HG02870 (cell line): Measurements from ENCODE around the gene CDK14.
A peak's percentile ranks its signal among the peaks of the same experiment; 100 is the strongest.

ENCODE experiments used
- ATAC-seq: cut with Tn5 transposase; IDR thresholded peaks from one replicate; pipeline ENCODE4 v1.9.1; 2021; ENCODE audit warnings: mild to moderate bottlenecking, moderate library complexity; ENCODE audit not compliant: unreplicated experiment

The CDK14 gene

DNA sequence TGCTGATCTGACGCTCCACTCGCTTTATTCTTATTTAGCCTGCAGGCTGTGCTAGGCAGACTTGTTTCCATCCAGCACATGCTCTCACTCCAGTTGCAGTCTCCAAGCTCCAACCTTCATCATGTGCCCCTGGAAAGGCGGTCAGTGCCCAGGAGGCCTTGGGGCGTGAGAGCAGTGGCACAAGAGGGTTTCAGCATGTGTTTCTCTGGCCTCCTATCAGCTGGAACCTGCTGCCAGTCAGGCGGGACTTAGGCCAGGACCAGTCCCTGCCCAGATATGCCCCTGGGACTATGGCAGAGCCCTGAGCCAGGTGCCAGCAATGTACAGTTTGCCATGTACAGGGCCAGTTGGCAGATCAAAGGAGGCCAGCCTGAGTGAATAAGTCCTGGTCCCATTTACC is 337.9 kb downstream of the CDK14 start:
- ATAC-seq: no peak

- ATAC-seq: no peak
These were observed 342.2 kb downstream of the CDK14 start for GRCh38 chr7:90938371-90938770.

- no peak for ATAC-seq
These were observed 343.5 kb downstream of the CDK14 start for GRCh38 chr7:90939666-90940065.

DNA sequence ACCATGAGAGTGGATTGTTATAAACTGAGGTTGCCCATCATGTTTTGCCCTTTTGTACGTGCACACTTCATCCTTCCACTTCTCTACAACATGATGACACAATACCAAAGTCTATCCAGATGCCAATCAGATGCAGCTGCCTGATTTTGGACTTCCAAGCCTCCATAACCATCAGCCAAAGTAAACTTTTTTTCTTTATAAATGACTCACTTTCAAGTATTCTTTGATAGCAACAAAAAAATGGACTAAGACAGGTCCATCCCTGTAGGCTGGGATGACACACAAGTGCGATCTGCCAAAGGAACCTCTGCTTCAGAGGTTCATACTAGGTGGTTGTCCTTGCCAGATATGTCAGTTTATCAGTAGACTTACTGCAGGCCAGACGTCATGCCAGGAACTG is 347.9 kb downstream of the CDK14 start:
- ATAC-seq: no peak

DNA sequence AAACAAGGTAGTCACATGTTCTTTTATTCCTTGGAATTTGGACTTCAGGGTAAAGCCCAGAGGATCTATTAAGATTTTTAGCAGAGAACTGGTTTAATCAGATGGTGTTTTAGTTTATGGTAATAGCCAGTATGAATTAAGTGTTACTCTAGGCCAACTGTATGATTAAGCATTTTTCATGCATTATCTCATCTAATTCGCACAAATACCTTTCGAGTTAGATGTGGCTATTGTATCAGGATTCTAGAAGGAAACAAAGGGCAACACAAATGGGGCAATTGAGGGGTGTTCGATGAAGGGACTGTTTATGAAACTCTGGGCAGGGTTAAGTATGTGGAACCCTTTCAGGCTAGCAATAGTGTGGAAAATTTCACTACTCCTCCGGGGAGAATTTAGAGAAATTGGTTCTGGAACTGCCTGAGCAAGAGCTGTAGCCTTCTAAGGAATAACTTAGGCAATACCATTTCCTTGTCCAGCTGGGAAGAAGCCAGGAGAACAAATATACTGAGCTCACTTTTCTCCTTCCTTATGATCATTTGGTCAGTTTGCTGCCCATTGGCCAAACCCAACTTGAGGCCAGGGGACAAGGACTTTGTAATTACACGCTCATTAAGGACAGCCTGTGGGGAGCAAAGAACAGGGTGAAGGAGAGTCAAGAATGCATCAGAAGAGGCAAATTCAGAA is 349.1 kb downstream of the CDK14 start:
- no peak for ATAC-seq

GRCh38 chr7:90946730-90947501 is 350.8 kb downstream of the CDK14 start:
- ATAC-seq: no peak

DNA sequence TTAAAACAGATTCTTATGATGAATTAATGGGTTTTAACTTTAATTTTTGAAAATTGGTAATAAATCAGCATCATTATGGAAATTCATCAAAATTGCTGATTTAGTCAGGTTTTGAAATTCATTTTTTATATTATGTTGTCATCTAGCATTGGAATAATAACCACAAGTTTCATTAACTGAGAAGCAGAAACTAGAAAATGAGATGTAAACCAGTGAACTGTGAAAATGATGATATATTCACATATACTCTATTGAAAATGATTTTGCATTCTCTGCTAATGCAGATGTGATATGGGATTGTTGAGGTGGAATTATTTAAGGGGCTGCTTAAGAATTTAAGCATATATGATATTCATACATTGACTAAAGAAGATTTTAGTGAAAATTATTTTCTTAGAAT is 352.0 kb downstream of the CDK14 start:
- ATAC-seq: no peak

DNA sequence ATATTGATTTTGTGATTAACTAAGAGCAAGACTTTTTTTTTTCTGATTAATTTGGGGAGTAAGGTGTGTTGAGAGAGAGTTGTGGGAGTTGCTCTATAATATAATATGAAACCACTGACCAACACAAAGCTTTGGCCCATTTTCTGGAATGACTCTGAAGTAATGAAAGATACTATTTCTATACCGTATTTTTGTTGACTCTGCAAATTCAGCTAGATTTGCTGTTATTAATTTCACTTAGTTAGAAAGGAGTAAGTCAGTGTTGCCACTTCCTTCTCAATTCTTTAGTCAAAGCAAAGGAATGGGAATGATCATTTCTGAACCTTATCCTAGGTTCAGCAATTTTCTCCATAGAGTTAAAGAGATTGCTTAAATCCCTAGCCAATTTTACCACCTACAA is 355.1 kb downstream of the CDK14 start:
- no peak for ATAC-seq

GRCh38 chr7:90951986-90952954 is 356.1 kb downstream of the CDK14 start:
- no peak for ATAC-seq

- no peak for ATAC-seq
These were observed 359.6 kb downstream of the CDK14 start for GRCh38 chr7:90955641-90956207.

DNA sequence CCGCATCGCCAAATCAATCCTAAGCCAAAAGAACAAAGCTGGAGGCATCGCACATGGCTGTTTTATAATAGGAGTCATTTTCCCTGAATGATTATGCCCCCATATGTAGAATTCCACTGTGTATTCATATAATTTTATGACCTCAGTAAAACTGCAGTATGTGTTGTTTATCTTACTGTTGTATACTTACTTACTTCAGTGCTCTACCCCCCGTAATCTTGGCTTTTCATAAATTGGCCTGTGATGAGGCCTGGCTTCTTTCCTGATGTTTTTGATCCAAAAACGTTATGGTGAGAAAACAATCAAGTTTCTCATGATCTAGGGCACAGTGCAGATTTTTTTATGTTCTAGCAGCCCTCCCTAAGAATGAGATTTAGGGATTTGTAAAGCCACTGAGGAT is 361.8 kb downstream of the CDK14 start:
- ATAC-seq: no peak

GRCh38 chr7:90958647-90959046 is 362.5 kb downstream of the CDK14 start:
- no peak for ATAC-seq

GRCh38 chr7:90961037-90961725 is 365.1 kb downstream of the CDK14 start:
- peak; percentile 60 for ATAC-seq

GRCh38 chr7:90965211-90965610 is 369.1 kb downstream of the CDK14 start:
- ATAC-seq: no peak

DNA sequence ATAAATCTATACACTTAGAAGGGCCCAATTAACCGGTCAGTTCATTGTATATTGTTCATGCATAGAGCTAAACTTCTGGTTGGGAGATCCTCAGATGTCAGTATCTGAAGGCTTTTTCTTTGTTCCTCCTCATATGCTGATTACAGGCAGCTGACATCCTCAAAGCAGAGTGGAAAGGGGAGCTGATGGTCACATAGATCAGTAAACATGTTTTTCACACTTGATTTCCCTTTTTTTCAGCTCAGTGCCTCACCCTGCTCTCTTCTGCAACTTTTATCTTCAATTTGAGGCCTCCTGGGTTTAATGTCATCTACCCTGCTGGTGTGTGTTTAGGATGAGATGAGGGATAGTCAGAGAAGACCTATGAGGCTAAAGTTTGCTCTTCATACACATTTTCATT is 370.2 kb downstream of the CDK14 start:
- ATAC-seq: no peak

- ATAC-seq: no peak
These were observed 372.8 kb downstream of the CDK14 start for GRCh38 chr7:90968871-90969270.

GRCh38 chr7:90972906-90973550 is 376.9 kb downstream of the CDK14 start:
- no peak for ATAC-seq

- ATAC-seq: no peak
These were observed 380.9 kb downstream of the CDK14 start for GRCh38 chr7:90977056-90977455.

DNA sequence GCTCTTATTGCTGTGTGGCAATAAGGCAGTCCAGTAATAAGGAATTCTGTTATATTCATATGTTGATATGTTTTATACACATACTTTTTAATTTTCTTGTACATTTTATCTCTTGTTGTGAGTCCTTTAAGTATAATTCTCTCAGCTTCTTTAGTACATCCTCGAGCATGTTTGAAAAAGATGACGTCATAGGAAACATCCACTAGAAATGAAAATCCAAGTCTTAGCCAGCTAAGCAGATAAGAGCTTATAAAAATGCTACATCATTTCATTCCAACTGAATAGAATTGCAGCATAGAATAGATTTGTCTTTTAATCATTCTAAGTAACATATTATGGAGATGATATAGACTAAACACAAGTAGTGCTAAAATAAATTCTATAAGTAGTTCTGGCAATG is 384.4 kb downstream of the CDK14 start:
- no peak for ATAC-seq

DNA sequence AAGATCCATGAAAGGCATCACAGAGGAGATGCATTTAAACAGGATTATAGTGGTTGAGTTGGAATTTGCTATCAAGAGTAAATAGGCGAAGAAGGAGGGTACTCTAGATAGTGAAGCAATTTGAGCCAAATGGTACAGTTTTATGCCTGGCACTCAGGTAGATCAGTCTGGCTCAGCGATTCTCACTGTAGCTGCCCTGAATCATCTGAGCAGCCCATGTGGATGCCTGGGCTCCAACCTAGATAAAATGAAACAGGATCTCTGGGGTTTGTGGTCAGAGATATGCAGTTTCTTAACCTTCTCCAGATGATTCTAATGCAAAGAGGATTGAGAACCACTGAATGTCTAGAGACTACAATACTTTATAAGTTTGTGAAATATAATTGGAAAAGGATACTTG is 386.1 kb downstream of the CDK14 start:
- ATAC-seq: no peak
